Hematopoietic multipotent progenitor cell treated with erythropoietin and hydrocortisone succinate and interleukin-3 and kit ligand, for 6 days (in vitro differentiated cells): Measurements from ENCODE around the gene RPRD1B.
A peak's percentile ranks its signal among the peaks of the same experiment; 100 is the strongest.

Experiments
- DNase-seq: peaks from one replicate; pipeline ENCODE4 v3.0.0-alpha.2; 2015

RPRD1B gene

GRCh38 chr20:38043512-38044300 lies 10.2 kb downstream of the RPRD1B start:
- no peak for DNase-seq

GRCh38 chr20:38044685-38045084 lies 11.1 kb downstream of the RPRD1B start:
- no peak for DNase-seq

GRCh38 chr20:38046572-38046971 lies 13.0 kb downstream of the RPRD1B start:
- no peak for DNase-seq

GRCh38 chr20:38049800-38050199 lies 16.3 kb downstream of the RPRD1B start:
- DNase-seq, result no peak

GRCh38 chr20:38050686-38051085 lies 17.1 kb downstream of the RPRD1B start:
- no peak for DNase-seq

- DNase-seq, result no peak
Observed at GRCh38 chr20:38052870-38053269, 19.3 kb downstream of the RPRD1B start.

GRCh38 chr20:38054647-38055046 lies 21.1 kb downstream of the RPRD1B start:
- DNase-seq, result no peak

GRCh38 chr20:38055294-38055693 lies 21.7 kb downstream of the RPRD1B start:
- DNase-seq, result peak; percentile 28

GRCh38 chr20:38055848-38056247 lies 22.3 kb downstream of the RPRD1B start:
- no peak for DNase-seq

- DNase-seq, result peak; percentile 95
Observed at GRCh38 chr20:38057351-38057972, 23.9 kb downstream of the RPRD1B start.

- DNase-seq, result no peak
Observed at GRCh38 chr20:38059832-38060231, 26.3 kb downstream of the RPRD1B start.

GRCh38 chr20:38060536-38060935 lies 27.0 kb downstream of the RPRD1B start:
- no peak for DNase-seq

- no peak for DNase-seq
Observed at GRCh38 chr20:38061109-38061508, 27.6 kb downstream of the RPRD1B start.

- DNase-seq, result no peak
Observed at GRCh38 chr20:38062890-38063289, 29.3 kb downstream of the RPRD1B start.

GRCh38 chr20:38063911-38064530 lies 30.5 kb downstream of the RPRD1B start:
- no peak for DNase-seq

GRCh38 chr20:38065764-38066375 lies 32.3 kb downstream of the RPRD1B start:
- no peak for DNase-seq

GRCh38 chr20:38066969-38067716 lies 33.6 kb downstream of the RPRD1B start:
- DNase-seq, result no peak

GRCh38 chr20:38067717-38068365 lies 34.3 kb downstream of the RPRD1B start:
- no peak for DNase-seq

GRCh38 chr20:38072898-38073297 lies 39.4 kb downstream of the RPRD1B start:
- DNase-seq, result no peak

GRCh38 chr20:38073307-38074071 lies 39.9 kb downstream of the RPRD1B start:
- peak; percentile 76 for DNase-seq

GRCh38 chr20:38075161-38075998 lies 41.8 kb downstream of the RPRD1B start:
- DNase-seq, result no peak
